HepG2 (cell line): Measurements from ENCODE around the gene PLSCR3. TPM values are rescaled to one million over a fixed set of nuclear protein-coding genes. Genes with fewer than 3 reads are reported as not detected.

Source experiments
- ARID4A ChIP-seq: sonication (generic); formaldehyde crosslinking; IDR thresholded peaks from 2 replicates; pipeline ENCODE4 v1.5.0; 2020; ENCODE audit warnings: mild to moderate bottlenecking, missing genetic modification reagents, borderline replicate concordance
- ATAD3A ChIP-seq: sonication (generic); formaldehyde crosslinking; IDR thresholded peaks from 2 replicates; pipeline ENCODE4 v1.4.0; 2020; ENCODE audit warnings: missing genetic modification reagents
- CBX1 ChIP-seq: IDR thresholded peaks from one replicate; pipeline ENCODE4 v1.6.1; 2016; ENCODE audit warnings: antibody characterized with exemption, low read depth
- CBX5 ChIP-seq: sonication (generic); formaldehyde crosslinking; IDR thresholded peaks from 2 replicates; pipeline ENCODE4 v1.4.0; 2020; ENCODE audit warnings: missing genetic modification reagents, borderline replicate concordance
- HMGA1 ChIP-seq: sonication (generic); formaldehyde crosslinking; conservative IDR thresholded peaks from 2 replicates; pipeline ENCODE4 v1.4.0; 2020; ENCODE audit warnings: missing genetic modification reagents
- HNF4A ChIP-seq: sonication (generic); formaldehyde crosslinking; IDR thresholded peaks from 2 replicates; pipeline ENCODE4 v1.4.0; 2020; ENCODE audit warnings: missing genetic modification reagents
- HNRNPLL ChIP-seq: fragments of 200-400 bp; formaldehyde crosslinking; IDR thresholded peaks from 2 replicates; pipeline ENCODE4 v1.6.1; 2017; ENCODE audit warnings: mild to moderate bottlenecking, low read depth, low read length; ENCODE audit not compliant: poor library complexity, severe bottlenecking
- HOXA9 ChIP-seq: sonication (generic); formaldehyde crosslinking; IDR thresholded peaks from 2 replicates; pipeline ENCODE4 v1.8.1; 2022; ENCODE audit warnings: missing genetic modification reagents, mild to moderate bottlenecking, moderate library complexity, borderline replicate concordance
- JUN ChIP-seq: sonication (generic); formaldehyde crosslinking; IDR thresholded peaks from 2 replicates; pipeline ENCODE4 v1.4.0; 2020; ENCODE audit warnings: mild to moderate bottlenecking, missing genetic modification reagents
- LCORL ChIP-seq, 2 experiments: fragments of 450-650 bp in 1 of 2; sonication (generic) in 1 of 2; formaldehyde crosslinking in 1 of 2; IDR thresholded peaks; 2 replicates each; pipeline versions ENCODE4 v1.5.0 to v1.6.1; 2017 to 2020; ENCODE audit warnings: antibody characterized with exemption in 1 of 2, missing genetic modification reagents in 1 of 2
- MLXIP ChIP-seq: sonication (generic); formaldehyde crosslinking; IDR thresholded peaks from 2 replicates; pipeline ENCODE4 v1.9.0; 2021; ENCODE audit warnings: missing genetic modification reagents, borderline replicate concordance
- SAFB2 ChIP-seq: sonication (generic); formaldehyde crosslinking; IDR thresholded peaks from 2 replicates; pipeline ENCODE4 v1.5.1; 2020; ENCODE audit warnings: missing genetic modification reagents, low read depth, mild to moderate bottlenecking, borderline replicate concordance
- SETDB1 ChIP-seq: sonication (generic); formaldehyde crosslinking; IDR thresholded peaks from 2 replicates; pipeline ENCODE4 v1.5.1; 2020; ENCODE audit warnings: missing genetic modification reagents, mild to moderate bottlenecking, borderline replicate concordance
- THYN1 ChIP-seq: sonication (generic); formaldehyde crosslinking; IDR thresholded peaks from 2 replicates; pipeline ENCODE4 v1.8.1; 2023; ENCODE audit warnings: low read depth, mild to moderate bottlenecking, moderate library complexity, missing genetic modification reagents, borderline replicate concordance
- ZNF10 ChIP-seq: sonication (generic); formaldehyde crosslinking; IDR thresholded peaks from 2 replicates; pipeline ENCODE4 v1.4.0; 2020; ENCODE audit warnings: mild to moderate bottlenecking, low read depth, missing genetic modification reagents, borderline replicate concordance
- ZNF256 ChIP-seq: sonication (generic); formaldehyde crosslinking; conservative IDR thresholded peaks from 2 replicates; pipeline ENCODE4 v1.4.0; 2020; ENCODE audit warnings: missing genetic modification reagents
- ZNF296 ChIP-seq: sonication (generic); formaldehyde crosslinking; conservative IDR thresholded peaks from 2 replicates; pipeline ENCODE4 v1.5.0; 2020; ENCODE audit warnings: mild to moderate bottlenecking, missing genetic modification reagents
- ZNF317 ChIP-seq: sonication (generic); formaldehyde crosslinking; IDR thresholded peaks from 2 replicates; pipeline ENCODE4 v1.5.0; 2020; ENCODE audit warnings: mild to moderate bottlenecking, missing genetic modification reagents
- ZNF572 ChIP-seq: sonication (generic); formaldehyde crosslinking; IDR thresholded peaks from 2 replicates; pipeline ENCODE4 v1.5.1; 2020; ENCODE audit warnings: mild to moderate bottlenecking, missing genetic modification reagents
- ZNF577 ChIP-seq: sonication (generic); formaldehyde crosslinking; IDR thresholded peaks from 2 replicates; pipeline ENCODE4 v1.4.0; 2020; ENCODE audit warnings: mild to moderate bottlenecking, low read depth, missing genetic modification reagents, borderline replicate concordance
- ZNF605 ChIP-seq: sonication (generic); formaldehyde crosslinking; IDR thresholded peaks from 2 replicates; pipeline ENCODE4 v1.8.0; 2022; ENCODE audit warnings: mild to moderate bottlenecking, missing genetic modification reagents
- ZNF768 ChIP-seq: sonication (generic); formaldehyde crosslinking; IDR thresholded peaks from 2 replicates; pipeline ENCODE4 v1.4.0; 2020; ENCODE audit warnings: missing genetic modification reagents
- ZNF879 ChIP-seq: sonication (generic); formaldehyde crosslinking; IDR thresholded peaks from 2 replicates; pipeline ENCODE4 v1.8.1; 2023; ENCODE audit warnings: missing genetic modification reagents
- ZSCAN12 ChIP-seq: sonication (generic); formaldehyde crosslinking; IDR thresholded peaks from 2 replicates; pipeline ENCODE4 v1.9.0; 2021; ENCODE audit warnings: mild to moderate bottlenecking, missing genetic modification reagents
- polyA plus RNA-seq, 8 experiments: library from polyadenylated mRNA; depleted of rRNA in 3 of 8; stranded (reverse) in 7 of 8; unstranded in 1 of 8; fragments of >200 nt; fragmentation: Illumina TruSeq in 4 of 8; extraction: Trizol in 4 of 8; gene quantifications; 2 replicates each; pipeline versions ENCODE4 v1.2.1 to v1.2.3, GENCODE V29; 2011 to 2016; ENCODE audit warnings: low read depth in 4 of 8, missing spikeins in 1 of 8, mixed read lengths in 1 of 8; ENCODE audit not compliant: insufficient read depth in 1 of 8
- total RNA-seq, 5 experiments: library from RNA; depleted of rRNA; stranded (reverse); fragments of >200 nt; fragmentation: Illumina TruSeq; extraction: Trizol; gene quantifications; 2 replicates each; pipeline ENCODE4 v1.2.3, GENCODE V29; 2016; ENCODE audit warnings: low read depth in 1 of 5

Gene PLSCR3
- total and polyA plus RNA-seq, 2 of the 13 experiments (the other 11 are each of a cell fraction or from before 2014, with no cell fraction given), result 5.6 to 6.2 TPM

DNA sequence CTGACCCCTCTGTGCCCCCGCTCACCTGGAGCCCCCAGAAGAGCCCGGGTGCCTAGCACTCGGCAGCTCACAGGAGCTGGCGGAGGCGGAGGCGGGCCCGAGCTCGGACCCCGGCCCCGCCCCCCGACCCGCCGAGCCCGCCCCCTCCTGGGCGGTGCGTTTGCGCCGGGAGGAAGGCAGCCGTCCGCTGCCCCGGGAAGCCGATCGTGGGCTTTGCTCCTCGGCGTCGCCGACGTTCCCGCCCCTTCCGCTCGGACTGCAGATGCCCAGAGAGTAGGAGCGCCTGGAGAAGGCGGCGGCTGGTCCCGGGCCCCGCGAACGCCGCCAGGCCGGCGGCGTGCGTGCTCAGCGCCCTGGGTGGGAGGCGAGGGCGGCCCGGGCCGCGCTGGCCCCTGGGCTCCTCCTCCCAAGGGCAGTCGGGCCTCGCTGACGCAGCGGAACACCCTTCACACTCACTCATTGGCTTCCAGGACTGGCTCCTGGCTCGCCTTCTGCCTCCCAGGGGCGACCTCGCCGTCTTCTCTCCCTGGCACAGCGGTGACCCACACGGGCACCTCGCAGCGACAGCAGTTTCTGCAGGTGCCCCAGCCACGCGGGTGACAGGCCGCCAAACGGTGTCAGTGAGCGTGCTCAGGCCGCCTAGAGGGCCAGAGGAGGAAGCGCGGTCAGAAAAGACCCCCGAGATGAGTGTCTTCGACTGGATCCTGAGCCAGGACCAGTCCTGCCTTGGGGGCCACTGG lies at the start of gene PLSCR3 (continued):
- TF ChIP-seq SETDB1 (CRISPR knock-in tag) (no peak), ZNF577 (CRISPR knock-in tag) (no peak), ZNF296 (CRISPR knock-in tag) (no peak), HOXA9 (CRISPR knock-in tag) (no peak), CBX1 (no peak), ZNF768 (CRISPR knock-in tag) (peak; percentile 62), ZNF256 (CRISPR knock-in tag) (no peak), CBX5 (0 out of 2 replicates have a peak, but pooled peaks have one; percentile 61), THYN1 (CRISPR knock-in tag) (no peak), MLXIP (CRISPR knock-in tag) (no peak), SAFB2 (CRISPR knock-in tag) (no peak), HMGA1 (CRISPR knock-in tag) (no peak), HNRNPLL (peak; percentile 64), ZNF572 (CRISPR knock-in tag) (peak; percentile 74; the same call in 1 of the 2 replicates), ARID4A (peak; percentile 51; the same call in 1 of the 2 replicates), ZSCAN12 (CRISPR knock-in tag) (no peak), ATAD3A (CRISPR knock-in tag) (no peak), HNF4A (CRISPR knock-in tag) (peak; percentile 15; the same call in 1 of the 2 replicates), LCORL (IDR thresholded peaks at IDR 0.05) (no peak), LCORL (CRISPR knock-in tag; IDR thresholded peaks at IDR 0.05) (no peak), ZNF10 (CRISPR knock-in tag) (no peak), ZNF605 (CRISPR knock-in tag) (no peak; the same call in 1 of the 2 replicates), ZNF879 (CRISPR knock-in tag) (no peak), ZNF317 (no peak), JUN (CRISPR knock-in tag) (no peak)
